NCI-H82 (cell line): ENCODE measurements around the gene ZBBX.

ENCODE experiments used
- DNase-seq: peaks from one replicate; lab custom pipeline; 2025; lab: John Stamatoyannopoulos, UW

ZBBX gene

GRCh38 chr3:167306319-167306718 is 73.8 kb downstream of the ZBBX start:
- no peak for DNase-seq

GRCh38 chr3:167305340-167305890 is 74.7 kb downstream of the ZBBX start:
- no peak for DNase-seq

- DNase-seq: peak; percentile 25
These were observed 76.0 kb downstream of the ZBBX start for GRCh38 chr3:167304077-167304476.

GRCh38 chr3:167302678-167303077 is 77.4 kb downstream of the ZBBX start:
- DNase-seq: peak; percentile 78

GRCh38 chr3:167300207-167300606 is 79.9 kb downstream of the ZBBX start:
- no peak for DNase-seq

GRCh38 chr3:167289435-167289834 is 90.7 kb downstream of the ZBBX start:
- DNase-seq: no peak

- no peak for DNase-seq
These were observed 91.4 kb downstream of the ZBBX start for GRCh38 chr3:167288737-167289136.

- DNase-seq: no peak
These were observed 92.8 kb downstream of the ZBBX start for GRCh38 chr3:167287308-167287707.

GRCh38 chr3:167274141-167274874 is 105.8 kb downstream of the ZBBX start:
- no peak for DNase-seq

- DNase-seq: no peak
These were observed 127.1 kb downstream of the ZBBX start for GRCh38 chr3:167253037-167253436.

- DNase-seq: no peak
These were observed 128.4 kb downstream of the ZBBX start for GRCh38 chr3:167251678-167252077.

- DNase-seq: no peak
These were observed 133.8 kb downstream of the ZBBX start for GRCh38 chr3:167246252-167246651.

GRCh38 chr3:167241048-167241845 is 138.8 kb downstream of the ZBBX start:
- DNase-seq: no peak

GRCh38 chr3:167228135-167228534 is 152.0 kb downstream of the ZBBX start:
- DNase-seq: no peak

- no peak for DNase-seq
These were observed 154.3 kb downstream of the ZBBX start for GRCh38 chr3:167225821-167226220.

- DNase-seq: peak; percentile 16
These were observed 171.1 kb downstream of the ZBBX start for GRCh38 chr3:167209011-167209410.

- peak; percentile 74 for DNase-seq
These were observed 177.0 kb downstream of the ZBBX start for GRCh38 chr3:167203062-167203461.

- DNase-seq: no peak
These were observed 181.0 kb downstream of the ZBBX start for GRCh38 chr3:167198949-167199600.
